Choroid plexus epithelial cell (primary cell): ENCODE data around the gene RUNX2.

Source experiments
- DNase-seq: peaks from one replicate; pipeline ENCODE4 v3.0.0-alpha.2; 2010; ENCODE audit warnings: low read depth
- H3K4me3 ChIP-seq: 2 replicates; pipeline ENCODE4 v1.5.1; 2011; ENCODE audit warnings: low read depth, mild to moderate bottlenecking, control low read depth, low read length, moderate library complexity
- TF ChIP-seq, protein P1 (sequence below): conservative IDR thresholded peaks from 2 replicates; pipeline ENCODE4 v1.5.1; 2011; ENCODE audit warnings: low read depth, mild to moderate bottlenecking, control low read depth, inconsistent platforms, low read length, moderate library complexity

The RUNX2 gene

DNA sequence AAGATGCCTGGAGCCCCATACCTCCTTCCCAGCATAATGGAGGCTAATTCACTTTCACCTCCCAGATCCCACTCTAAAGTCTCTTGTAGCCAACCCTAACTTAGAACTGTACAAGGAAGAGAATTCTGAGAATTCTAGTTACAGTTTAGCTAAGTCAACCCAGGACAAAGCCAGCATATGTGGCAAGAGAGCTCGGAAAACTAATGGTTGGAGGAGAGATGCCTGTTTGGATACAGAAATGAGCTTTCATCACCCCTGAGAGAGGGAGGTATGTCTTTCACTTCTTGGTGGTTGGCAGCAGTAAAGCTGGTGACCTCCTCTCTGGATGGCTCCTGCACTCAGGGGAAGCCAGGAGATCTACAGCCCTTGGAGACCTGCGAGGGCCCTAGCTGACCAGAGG is 302.2 kb downstream of the RUNX2 start:
- no peak overlapping the region for H3K4me3 ChIP-seq
- TF ChIP-seq, protein P1, sequence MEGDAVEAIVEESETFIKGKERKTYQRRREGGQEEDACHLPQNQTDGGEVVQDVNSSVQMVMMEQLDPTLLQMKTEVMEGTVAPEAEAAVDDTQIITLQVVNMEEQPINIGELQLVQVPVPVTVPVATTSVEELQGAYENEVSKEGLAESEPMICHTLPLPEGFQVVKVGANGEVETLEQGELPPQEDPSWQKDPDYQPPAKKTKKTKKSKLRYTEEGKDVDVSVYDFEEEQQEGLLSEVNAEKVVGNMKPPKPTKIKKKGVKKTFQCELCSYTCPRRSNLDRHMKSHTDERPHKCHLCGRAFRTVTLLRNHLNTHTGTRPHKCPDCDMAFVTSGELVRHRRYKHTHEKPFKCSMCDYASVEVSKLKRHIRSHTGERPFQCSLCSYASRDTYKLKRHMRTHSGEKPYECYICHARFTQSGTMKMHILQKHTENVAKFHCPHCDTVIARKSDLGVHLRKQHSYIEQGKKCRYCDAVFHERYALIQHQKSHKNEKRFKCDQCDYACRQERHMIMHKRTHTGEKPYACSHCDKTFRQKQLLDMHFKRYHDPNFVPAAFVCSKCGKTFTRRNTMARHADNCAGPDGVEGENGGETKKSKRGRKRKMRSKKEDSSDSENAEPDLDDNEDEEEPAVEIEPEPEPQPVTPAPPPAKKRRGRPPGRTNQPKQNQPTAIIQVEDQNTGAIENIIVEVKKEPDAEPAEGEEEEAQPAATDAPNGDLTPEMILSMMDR: no peak
- no peak for DNase-seq

DNA sequence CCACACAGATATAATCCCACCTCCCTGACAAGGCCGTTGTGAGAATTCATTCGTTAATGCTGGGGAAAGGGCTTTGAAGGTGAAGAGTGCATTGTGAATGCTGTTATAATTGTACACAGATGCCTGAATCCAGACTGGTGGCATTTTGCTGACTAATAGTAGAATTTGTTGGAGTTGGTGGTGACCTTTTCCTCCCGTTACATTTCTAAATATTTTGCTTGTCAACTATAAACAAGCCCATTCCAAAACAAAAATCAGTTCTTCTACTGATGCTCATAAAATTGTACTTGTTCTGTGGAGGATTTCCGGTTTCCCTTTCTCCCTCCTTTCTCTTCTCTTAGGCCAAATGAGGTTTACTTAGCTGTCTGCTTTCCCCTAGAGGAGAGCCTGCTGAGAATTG is 302.7 kb downstream of the RUNX2 start:
- H3K4me3 ChIP-seq: no peak overlapping the region
- TF ChIP-seq, protein P1: no peak
- DNase-seq: no peak

DNA sequence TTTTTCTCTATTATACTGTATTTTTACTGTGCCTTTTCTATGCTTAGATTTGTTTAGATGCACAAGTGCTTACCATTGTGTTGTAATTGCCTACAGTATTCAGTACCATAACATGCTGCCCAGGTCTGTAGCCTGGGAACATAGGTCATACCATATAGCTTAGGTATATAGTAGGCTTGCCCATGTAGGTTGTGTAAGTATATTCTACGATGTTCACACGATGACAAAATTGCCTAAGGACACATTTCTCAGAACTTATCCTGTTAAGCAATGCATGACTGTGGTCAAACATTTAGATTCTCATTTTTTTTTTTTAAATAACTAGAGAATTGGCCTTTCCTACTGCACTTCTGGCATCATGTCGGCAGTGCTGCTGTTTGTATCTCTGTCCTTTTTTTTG is 303.3 kb downstream of the RUNX2 start:
- H3K4me3 ChIP-seq: no peak overlapping the region
- TF ChIP-seq, protein P1: no peak
- DNase-seq: no peak

DNA sequence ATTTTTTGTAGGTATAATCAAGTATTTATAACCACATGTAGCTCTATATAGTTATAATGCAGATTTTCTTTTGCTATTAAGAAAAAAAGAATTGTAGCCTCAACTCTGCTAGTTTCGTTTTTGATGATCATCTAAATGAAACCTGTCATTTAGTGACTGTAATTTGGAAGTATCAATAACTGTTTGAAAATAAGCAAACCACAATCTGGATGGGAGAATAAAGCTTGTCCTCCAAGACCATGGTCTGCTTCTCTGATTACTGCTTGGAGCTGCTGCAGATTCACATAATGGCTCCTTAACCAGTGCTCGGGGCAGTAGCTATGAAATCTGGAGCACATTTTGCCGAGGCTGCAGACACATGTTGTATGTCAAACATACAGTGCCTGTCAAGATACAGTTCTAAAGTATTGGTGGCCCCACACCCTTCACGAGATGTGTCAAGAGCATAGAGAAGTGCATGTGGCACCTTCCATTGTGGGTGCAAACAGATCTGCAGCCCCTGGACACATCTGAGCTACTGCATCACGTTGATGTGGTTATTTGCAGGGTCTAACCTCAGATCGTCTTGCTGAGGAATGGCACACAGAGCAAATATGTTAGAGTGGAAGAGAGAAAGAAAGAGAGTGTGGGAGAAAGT is 305.3 kb downstream of the RUNX2 start:
- no peak overlapping the region for H3K4me3 ChIP-seq
- no peak for DNase-seq
- TF ChIP-seq, protein P1: no peak

DNA sequence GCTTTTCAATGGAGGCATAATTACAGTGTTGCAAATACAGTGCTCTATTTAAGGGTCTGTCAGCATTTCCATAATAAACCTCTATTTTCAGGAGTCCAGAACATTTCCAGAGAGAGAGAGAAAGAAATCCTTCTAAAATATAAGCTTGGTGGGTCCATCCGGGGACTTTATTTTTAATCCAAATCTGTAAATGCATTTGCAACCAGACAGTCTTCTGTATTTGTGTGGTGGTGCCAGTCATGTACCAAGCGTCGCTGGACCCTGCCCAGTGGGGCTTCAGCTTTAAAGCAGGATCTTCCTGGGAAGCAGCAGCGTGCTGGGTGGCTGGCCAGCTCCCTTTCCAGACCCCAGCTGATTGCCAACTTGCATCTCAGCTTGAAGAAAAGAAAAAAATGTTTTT is 306.1 kb downstream of the RUNX2 start:
- no peak for DNase-seq
- no peak overlapping the region for H3K4me3 ChIP-seq
- TF ChIP-seq, protein P1: no peak

DNA sequence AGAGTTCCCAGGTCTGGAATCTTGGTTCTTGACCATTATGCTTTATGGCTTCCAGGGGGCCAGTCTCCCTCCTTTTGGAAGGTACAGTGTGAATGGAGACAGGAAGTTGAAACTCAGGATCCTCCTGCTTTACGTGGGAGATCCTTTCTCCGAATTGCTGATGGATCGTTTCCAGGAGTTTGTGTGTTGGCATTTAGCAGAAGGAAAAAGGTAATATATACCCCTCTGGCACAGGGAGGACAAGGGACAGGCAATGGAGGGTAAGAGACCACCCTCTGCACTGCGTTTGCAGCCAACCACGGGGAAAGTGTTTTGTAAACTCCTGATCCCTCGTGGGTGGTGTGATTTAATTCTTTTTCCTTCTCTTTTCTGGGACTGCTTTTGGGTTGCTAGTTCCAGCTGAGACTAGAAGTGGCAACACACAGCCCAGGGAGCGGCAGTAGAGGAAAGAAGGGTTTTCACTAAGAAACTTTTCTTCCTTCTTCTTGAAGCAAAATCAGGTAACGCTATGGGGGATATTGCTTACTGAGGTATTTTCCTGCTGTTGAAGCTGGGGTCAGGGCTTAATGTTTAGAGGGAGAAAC is 307.2 kb downstream of the RUNX2 start:
- no peak for DNase-seq
- TF ChIP-seq, protein P1: no peak
- no peak overlapping the region for H3K4me3 ChIP-seq

DNA sequence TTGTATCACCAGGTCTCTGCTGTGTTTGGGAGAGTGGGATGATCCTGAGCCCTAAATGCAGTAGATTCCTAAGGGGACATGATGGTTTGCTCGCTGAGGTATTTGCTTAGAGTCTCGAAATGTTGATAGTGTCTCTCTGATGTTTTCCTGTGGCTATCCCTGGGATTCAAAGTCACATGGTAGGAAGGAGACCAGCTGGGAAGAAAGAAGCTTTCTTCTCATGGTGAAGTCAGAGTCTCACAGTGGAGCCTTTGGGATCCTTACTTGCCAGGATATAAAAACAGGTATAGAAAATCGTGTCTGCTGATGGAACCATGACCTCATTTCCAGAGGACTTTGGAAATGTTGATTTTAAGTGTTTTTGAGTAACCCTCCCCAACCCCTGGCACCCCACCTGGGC is 308.9 kb downstream of the RUNX2 start:
- no peak for DNase-seq
- TF ChIP-seq, protein P1: no peak

More for the DNA sequence above, 308.9 kb downstream of the RUNX2 start:
- H3K4me3 ChIP-seq: no peak overlapping the region
